GM21619 (cell line): Measurements from ENCODE around the gene GNAS.
"Not testable (repeated sequence)": the region's sequence is repeated elsewhere in the genome, so short reads cannot be mapped to it uniquely, and the experiment has no call there.

Experiments used
- ATAC-seq: cut with Tn5 transposase; IDR thresholded peaks from one replicate; pipeline ENCODE4 v1.9.1; 2021; ENCODE audit not compliant: unreplicated experiment

Gene GNAS

GRCh38 chr20:58828136-58828535 lies 24.4 kb upstream of the GNAS start:
- ATAC-seq, result no peak

DNA sequence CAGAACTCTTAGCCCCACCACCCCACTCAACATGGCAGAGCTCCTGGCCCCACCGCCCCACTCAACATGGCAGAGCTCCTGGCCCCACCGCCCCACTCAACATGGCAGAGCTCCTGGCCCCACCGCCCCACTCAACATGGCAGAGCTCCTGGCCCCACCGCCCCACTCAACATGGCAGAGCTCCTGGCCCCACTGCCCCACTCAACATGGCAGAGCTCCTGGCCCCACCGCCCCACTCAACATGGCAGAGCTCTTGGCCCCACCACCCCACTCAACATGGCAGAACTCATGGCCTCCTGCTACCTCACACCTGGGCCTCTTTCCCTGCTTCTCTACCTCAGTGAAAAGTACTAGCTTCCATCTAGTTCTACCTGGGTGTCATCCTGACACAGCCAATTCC lies 23.7 kb upstream of the GNAS start:
- ATAC-seq, result not testable (repeated sequence)

DNA sequence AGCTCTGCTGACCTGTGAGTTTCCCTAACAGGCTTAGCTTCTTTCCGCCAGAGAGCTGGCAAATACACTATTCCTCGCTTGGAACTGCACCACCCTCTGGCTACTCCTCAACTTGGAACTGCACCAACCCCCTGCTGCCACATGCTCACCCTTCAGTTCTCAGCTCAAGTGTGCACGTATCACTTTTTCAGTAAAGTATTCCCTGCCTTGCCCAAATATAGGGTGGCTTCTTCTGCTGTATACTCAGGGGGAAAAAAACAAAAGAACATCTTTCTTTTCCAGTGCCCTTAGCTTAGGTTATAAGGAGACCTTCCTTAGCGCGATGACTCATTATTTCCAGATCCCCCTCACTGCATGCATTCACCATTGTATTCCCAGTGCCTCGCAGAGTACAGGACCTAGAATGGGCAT lies 23.0 kb upstream of the GNAS start:
- no peak for ATAC-seq

DNA sequence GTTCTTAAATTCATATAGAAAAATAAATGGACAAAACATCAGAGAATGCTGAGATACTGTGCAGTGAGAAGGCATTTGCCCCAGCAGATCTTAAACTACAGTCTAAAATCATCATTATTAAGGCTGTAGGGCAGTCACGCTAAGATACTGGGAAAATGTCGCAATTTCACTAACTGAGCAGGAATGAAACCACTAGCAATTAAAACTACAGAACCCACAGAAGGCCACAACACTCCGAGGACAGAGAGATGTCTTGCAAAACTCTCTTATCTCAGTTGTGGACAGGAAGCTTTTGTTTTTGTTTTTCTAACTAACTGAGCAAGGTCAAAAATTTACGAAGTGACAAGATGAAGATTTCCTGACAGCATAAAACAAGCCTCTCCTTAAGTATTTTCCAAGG lies 20.1 kb upstream of the GNAS start:
- ATAC-seq, result no peak

DNA sequence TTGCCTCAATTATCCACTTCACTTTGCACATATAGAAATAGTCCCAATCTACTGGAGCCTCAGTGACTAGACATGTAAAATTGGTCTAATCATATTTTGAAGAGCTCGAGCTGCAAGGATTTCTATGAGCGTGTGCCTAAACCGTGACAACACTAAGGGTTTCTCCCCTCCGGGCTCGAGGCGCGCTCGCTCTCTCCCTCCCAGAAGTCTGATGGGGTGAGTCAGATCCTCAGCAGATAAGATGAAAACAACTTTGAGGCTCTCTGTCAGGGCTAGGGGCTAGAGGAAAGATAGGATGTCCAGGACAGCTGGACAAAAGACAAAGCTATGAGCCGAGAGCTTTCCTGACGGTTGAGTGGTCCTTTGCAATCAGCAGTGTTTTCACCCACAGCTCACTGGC lies 18.6 kb upstream of the GNAS start:
- ATAC-seq, result no peak

GRCh38 chr20:58835231-58835630 lies 17.3 kb upstream of the GNAS start:
- no peak for ATAC-seq

- no peak for ATAC-seq
Observed at GRCh38 chr20:58836616-58837204, 15.8 kb upstream of the GNAS start.

DNA sequence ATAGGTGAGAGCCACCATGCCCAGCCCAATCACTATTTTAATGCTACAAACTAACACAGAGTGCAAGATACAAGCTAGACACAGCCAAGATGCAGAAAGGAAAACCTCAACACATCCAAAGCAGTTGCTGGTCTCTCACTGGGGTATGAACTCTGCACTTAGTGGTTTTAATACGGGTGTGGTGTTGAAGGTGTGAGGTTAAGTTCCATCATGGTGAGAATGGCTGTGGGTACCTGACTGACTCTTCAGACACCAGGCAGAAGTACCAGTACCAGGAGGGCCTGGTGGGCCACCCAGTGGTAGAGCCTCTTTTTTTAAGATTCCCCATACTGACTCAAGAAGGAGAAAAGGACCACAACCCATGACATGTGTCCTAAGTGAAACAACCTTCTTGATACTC lies 14.8 kb upstream of the GNAS start:
- ATAC-seq, result no peak

- ATAC-seq, result no peak
Observed at GRCh38 chr20:58838174-58838573, 14.3 kb upstream of the GNAS start.

DNA sequence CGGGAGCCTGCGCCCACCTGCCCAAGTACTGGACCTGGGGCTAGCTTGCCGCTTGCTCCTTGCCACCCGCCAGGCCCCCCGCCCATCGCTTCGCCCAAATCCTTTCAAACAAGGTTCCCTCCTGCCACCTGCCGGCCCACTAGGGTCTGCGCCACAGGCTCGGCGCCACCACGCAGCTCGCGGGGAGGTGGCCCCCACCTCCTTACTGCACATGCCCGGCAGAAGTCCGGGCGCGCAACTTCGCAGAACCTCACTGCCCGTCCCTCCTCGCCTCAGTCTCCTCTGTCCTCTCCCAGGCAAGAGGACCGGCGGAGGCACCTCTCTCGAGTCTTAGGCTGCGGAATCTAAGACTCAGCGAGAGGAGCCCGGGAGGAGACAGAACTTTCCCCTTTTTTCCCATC lies 13.0 kb upstream of the GNAS start:
- ATAC-seq, result no peak

- no peak for ATAC-seq
Observed at GRCh38 chr20:58839991-58840747, 12.3 kb upstream of the GNAS start.

GRCh38 chr20:58840816-58841538 lies 11.5 kb upstream of the GNAS start:
- ATAC-seq, result no peak

- no peak for ATAC-seq
Observed at GRCh38 chr20:58841539-58842264, 10.8 kb upstream of the GNAS start.

GRCh38 chr20:58842276-58842675 lies 10.2 kb upstream of the GNAS start:
- ATAC-seq, result no peak

DNA sequence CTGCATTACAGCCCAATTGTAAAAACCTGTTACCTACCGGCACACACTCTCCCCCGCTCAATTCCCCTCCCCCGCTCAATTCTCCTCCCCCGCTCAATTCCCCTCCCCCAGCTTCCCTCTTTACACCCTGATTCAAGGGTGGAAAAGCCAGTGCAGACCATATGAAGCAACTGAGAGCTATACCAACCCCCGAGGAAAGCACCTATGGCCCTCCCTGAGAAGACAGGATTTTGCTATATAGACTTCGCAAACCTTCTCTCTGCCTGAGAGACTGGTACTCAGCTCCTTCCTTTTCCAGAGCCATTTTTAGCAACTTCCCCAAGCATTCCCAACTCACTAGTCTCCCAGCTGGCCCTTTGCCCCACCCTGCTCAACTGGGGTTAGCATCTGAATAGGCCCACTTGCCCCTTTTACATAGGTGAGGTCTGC lies 9.4 kb upstream of the GNAS start:
- no peak for ATAC-seq

DNA sequence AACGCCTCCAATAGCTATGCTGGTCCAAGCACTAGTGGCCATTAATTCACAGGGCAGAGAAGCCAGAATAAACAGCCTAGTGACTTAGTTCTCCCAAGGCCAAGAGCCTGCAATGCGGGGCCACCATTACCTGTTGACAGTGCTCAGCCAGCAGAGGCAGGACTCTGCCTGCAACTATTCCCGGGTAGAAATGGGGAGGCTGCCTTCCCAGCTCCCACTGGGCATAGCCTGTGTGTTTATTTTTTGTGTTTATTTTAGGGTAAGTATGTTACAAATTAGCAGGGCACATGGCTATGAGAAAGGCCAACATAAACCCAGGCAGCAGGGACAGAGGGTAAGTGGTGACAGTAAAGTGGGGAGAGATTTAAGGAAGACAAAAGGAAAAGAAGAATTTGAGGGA lies 6.8 kb upstream of the GNAS start:
- no peak for ATAC-seq

- no peak for ATAC-seq
Observed at GRCh38 chr20:58847463-58847862, 5.1 kb upstream of the GNAS start.

- peak; percentile 82 for ATAC-seq
Observed at GRCh38 chr20:58850693-58851174, 1.8 kb upstream of the GNAS start, which contains the start of gene GNAS-AS1. GNAS-AS1 (minus strand) TSS chr20:58850902.

- no peak for ATAC-seq
Observed at GRCh38 chr20:58851221-58851968, 1.1 kb upstream of the GNAS start.

DNA sequence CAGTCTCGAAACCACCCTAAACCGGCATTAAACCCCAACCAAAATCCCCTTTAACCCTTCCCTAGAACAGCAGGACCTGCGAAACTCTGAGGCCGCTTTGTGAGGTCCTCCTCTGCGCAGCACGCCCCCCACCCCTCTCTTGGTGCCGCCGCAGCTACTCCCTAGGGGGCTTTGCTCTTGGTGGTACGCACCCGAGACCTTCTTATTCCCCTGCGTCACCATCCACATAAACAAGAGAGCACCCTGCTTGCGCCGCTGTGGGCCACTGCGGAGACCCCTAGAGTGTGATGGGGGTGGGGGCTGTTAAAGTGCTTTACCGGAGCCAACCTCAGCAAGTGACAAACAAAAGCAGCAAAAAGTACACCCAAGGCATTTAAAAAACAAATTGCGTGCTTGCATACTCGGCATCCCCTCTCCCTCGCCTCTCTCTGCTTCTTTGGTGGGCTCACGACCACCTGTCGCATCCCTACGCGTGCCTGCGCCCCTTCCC lies 502 bp upstream of the GNAS start:
- ATAC-seq, result no peak
